GM21528 (cell line): ENCODE measurements around the gene NUP98.
"Not testable (repeated sequence)": the region's sequence is repeated elsewhere in the genome, so short reads cannot be mapped to it uniquely, and the experiment has no call there.

Source experiments
- ATAC-seq: cut with Tn5 transposase; IDR thresholded peaks from one replicate; pipeline ENCODE4 v1.9.1; 2021; ENCODE audit warnings: mild to moderate bottlenecking, moderate library complexity; ENCODE audit not compliant: unreplicated experiment, low FRiP score

The NUP98 gene

GRCh38 chr11:3802011-3802790 is 4.8 kb upstream of the NUP98 start:
- no peak for ATAC-seq

GRCh38 chr11:3799873-3800272 is 2.5 kb upstream of the NUP98 start:
- no peak for ATAC-seq

GRCh38 chr11:3799143-3799542 is 1.8 kb upstream of the NUP98 start:
- no peak for ATAC-seq

GRCh38 chr11:3796801-3797328 is 489 bp downstream of the NUP98 start:
- ATAC-seq = peak; percentile 44

GRCh38 chr11:3796346-3796745 is 1.0 kb downstream of the NUP98 start:
- no peak for ATAC-seq

GRCh38 chr11:3796002-3796311 is 1.4 kb downstream of the NUP98 start:
- no peak for ATAC-seq

GRCh38 chr11:3795131-3796001 is 2.0 kb downstream of the NUP98 start:
- no peak for ATAC-seq

GRCh38 chr11:3794387-3794786 is 3.0 kb downstream of the NUP98 start:
- not testable (repeated sequence) for ATAC-seq

- no peak for ATAC-seq
Measured at GRCh38 chr11:3786781-3787428, 10.4 kb downstream of the NUP98 start.

- ATAC-seq = no peak
Measured at GRCh38 chr11:3783611-3784010, 13.7 kb downstream of the NUP98 start.

GRCh38 chr11:3782963-3783362 is 14.4 kb downstream of the NUP98 start:
- ATAC-seq = no peak

GRCh38 chr11:3781423-3781822 is 15.9 kb downstream of the NUP98 start:
- no peak for ATAC-seq

- no peak for ATAC-seq
Measured at GRCh38 chr11:3775736-3776406, 21.5 kb downstream of the NUP98 start.

- ATAC-seq = no peak
Measured at GRCh38 chr11:3773180-3773579, 24.2 kb downstream of the NUP98 start.

GRCh38 chr11:3767536-3767935 is 29.8 kb downstream of the NUP98 start:
- no peak for ATAC-seq

GRCh38 chr11:3766836-3767235 is 30.5 kb downstream of the NUP98 start:
- ATAC-seq = not testable (repeated sequence)

- no peak for ATAC-seq
Measured at GRCh38 chr11:3764266-3764665, 33.1 kb downstream of the NUP98 start.

- no peak for ATAC-seq
Measured at GRCh38 chr11:3755151-3755550, 42.2 kb downstream of the NUP98 start.

GRCh38 chr11:3753110-3753509 is 44.2 kb downstream of the NUP98 start:
- no peak for ATAC-seq

- no peak for ATAC-seq
Measured at GRCh38 chr11:3747704-3748103, 49.6 kb downstream of the NUP98 start.

- ATAC-seq = no peak
Measured at GRCh38 chr11:3745161-3745560, 52.2 kb downstream of the NUP98 start.
